ENCODE measurements around the gene KCNJ4. TPM values are rescaled to one million over a fixed set of nuclear protein-coding genes. Genes with fewer than 3 reads are reported as not detected.

The KCNJ4 gene
- not detected for total RNA-seq

GRCh38 chr22:38455076-38455529 lies at the start of gene KCNJ4:
TSS of gene KCNJ4 (minus strand) at chr22:38455199. CDS start at chr22:38428132, 27,067 bp downstream.
- Histone ChIP-seq H3K9me3 (no peaks in the 10 kb centered on the region), H3K4me1 (peaks cover 0 to 14% of the 10 kb centered on the region in 2 donors), H3K27me3 (no peaks in the 10 kb centered on the region), H3K27ac (no peak within 1 kb of the TSS), H3K4me3 (replicated peaks in 1 of 3) (peak within 1 kb of the TSS in 1 of 3 donors; percentile 30), H3K36me3 (no peaks in the 10 kb centered on the region)
- TF ChIP-seq CTCF (IDR thresholded peaks at IDR 0.05): no peak
- DNase-seq: no peak
- intact Hi-C loops (cut with DNase I): no loop called here
- no CpG with 5 or more reads among the region's 76 CpGs for WGBS, 2 donors

GRCh38 chr22:38503021-38503420 lies 48.0 kb upstream of the KCNJ4 start:
- WGBS, 2 donors: 44 to 47% methylated on average over 4 of the region's 4 CpGs
- TF ChIP-seq CTCF (IDR thresholded peaks at IDR 0.05): no peak
- TF ChIP-seq POLR2A (IDR thresholded peaks at IDR 0.05): no peak
- peaks cover 36 to 43% of the 10 kb centered on the region in 2 donors for H3K4me1 ChIP-seq
- H3K36me3 ChIP-seq: peaks cover 23 to 28% of the 10 kb centered on the region in 2 donors
- H3K27me3 ChIP-seq: no peaks in the 10 kb centered on the region
- peak overlapping the region in 1 of 3 donors; percentile 100 for H3K27ac ChIP-seq
- peak overlapping the region in 1 of 3 donors; percentile 97 for H3K4me3 ChIP-seq (replicated peaks in 1 of 3)
- intact Hi-C loops (cut with DNase I): no loop called here
- H3K9me3 ChIP-seq: no peaks in the 10 kb centered on the region
- DNase-seq: no peak

DNA sequence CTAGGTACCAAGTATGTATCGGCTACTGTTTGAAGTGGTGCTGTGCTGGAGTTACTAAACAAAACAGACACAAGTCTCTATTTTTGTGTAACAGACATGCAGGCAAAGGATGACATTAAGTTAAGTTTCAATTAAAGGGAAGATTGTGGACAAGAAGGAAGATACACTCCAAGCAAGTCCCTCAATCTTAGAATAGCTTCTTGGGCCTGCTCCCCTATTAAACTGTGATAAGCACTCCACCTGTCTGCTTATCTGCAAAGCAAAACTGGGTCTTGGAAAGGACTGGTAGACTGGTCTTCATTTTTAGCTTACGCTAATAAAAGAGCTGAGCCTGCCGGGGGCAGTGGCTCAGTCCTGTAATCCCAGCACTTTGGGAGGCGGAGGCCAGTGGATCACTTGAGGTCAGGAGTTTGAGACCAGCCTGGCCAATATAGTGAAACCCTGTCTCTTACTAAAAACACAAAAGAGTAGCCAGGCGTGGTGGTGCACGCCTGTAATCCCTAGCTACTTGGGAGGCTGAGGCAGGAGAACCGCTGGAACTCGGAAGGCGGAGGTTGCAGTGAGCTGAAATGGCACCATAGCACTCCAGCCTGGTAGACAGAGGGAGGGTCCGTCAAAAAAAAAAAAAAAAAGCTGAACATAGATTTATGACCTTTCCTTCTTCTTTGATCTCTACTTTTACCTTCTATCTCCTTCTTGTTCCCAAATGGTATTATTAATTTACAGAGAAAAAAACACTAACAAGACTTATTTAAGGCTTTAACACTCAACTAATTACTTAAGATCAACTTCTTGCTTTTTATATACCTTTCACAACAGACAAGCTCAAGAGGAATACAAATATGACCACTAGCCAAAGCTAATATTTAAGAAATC lies 47.0 kb upstream of the KCNJ4 start:
- peaks cover 28 to 33% of the 10 kb centered on the region in 2 donors for H3K4me1 ChIP-seq
- no peak overlapping the region for H3K4me3 ChIP-seq (replicated peaks in 1 of 3)
- H3K27me3 ChIP-seq: no peaks in the 10 kb centered on the region
- no peaks in the 10 kb centered on the region for H3K9me3 ChIP-seq
- DNase-seq: no peak
- intact Hi-C loops (cut with DNase I): no loop called here
- WGBS, 2 donors: 88 to 89% methylated on average over 10 of the region's 10 CpGs
- H3K36me3 ChIP-seq: peaks cover 33 to 38% of the 10 kb centered on the region in 2 donors
- H3K27ac ChIP-seq: peak overlapping the region in 1 of 3 donors; percentile 1
- no peak for TF ChIP-seq POLR2A (IDR thresholded peaks at IDR 0.05)
- no peak for TF ChIP-seq CTCF (IDR thresholded peaks at IDR 0.05)

DNA sequence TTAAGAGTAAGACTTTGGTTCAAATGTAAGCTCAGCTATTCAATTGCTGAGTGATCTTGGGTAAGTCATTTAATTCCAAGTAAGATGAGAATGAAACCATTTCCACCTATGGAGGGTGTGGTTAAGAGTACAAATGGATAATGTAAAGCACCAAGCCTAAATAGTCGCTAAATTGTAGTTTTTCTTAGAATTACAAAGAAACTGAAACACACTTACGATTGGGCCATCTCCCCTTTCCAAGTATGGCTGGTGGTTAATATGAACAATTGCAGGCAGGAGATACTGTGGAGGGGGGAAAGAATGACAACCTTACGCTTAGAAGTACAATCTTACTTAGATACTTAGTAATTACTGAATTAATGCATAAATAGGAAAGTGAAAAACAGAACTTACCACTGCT lies 42.9 kb upstream of the KCNJ4 start:
- Histone ChIP-seq H3K4me3 (replicated peaks in 1 of 3) (no peak overlapping the region), H3K36me3 (peaks cover 75 to 79% of the 10 kb centered on the region in 2 donors), H3K27me3 (no peaks in the 10 kb centered on the region), H3K9me3 (no peaks in the 10 kb centered on the region), H3K27ac (no peak overlapping the region), H3K4me1 (peaks cover 13 to 14% of the 10 kb centered on the region in 2 donors)
- no peak for DNase-seq
- intact Hi-C loops (cut with DNase I): no loop called here
- 90 to 96% methylated on average over 3 of the region's 3 CpGs for WGBS, 2 donors
- TF ChIP-seq POLR2A (IDR thresholded peaks at IDR 0.05) (no peak), CTCF (IDR thresholded peaks at IDR 0.05) (no peak)

DNA sequence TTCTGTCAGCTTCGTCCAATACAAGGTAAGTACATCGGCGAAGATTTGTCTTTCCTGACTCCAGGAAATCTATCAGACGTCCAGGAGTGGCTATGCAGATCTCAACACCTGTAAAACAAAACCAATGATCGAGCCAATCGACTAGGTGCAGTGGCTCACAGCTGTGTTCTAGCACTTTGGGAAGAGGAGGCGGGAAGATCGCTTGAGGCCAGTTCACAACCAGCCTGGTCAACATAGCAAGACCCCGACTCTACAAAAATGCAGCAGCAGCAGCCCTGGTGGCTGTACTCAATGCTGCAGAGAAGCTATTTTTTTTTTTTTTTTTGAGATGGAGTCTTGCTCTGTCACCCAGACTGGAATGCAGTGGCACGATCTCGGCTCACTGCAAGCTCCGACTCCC lies 39.9 kb upstream of the KCNJ4 start:
- WGBS, 2 donors: 91 to 94% methylated on average over 12 of the region's 12 CpGs
- no peaks in the 10 kb centered on the region for H3K27me3 ChIP-seq
- no peaks in the 10 kb centered on the region for H3K4me1 ChIP-seq
- no peak overlapping the region for H3K27ac ChIP-seq
- H3K9me3 ChIP-seq: no peaks in the 10 kb centered on the region
- intact Hi-C loops (cut with DNase I): no loop called here
- TF ChIP-seq POLR2A (IDR thresholded peaks at IDR 0.05) (no peak), CTCF (IDR thresholded peaks at IDR 0.05) (no peak)
- DNase-seq: no peak
- H3K4me3 ChIP-seq (replicated peaks in 1 of 3): no peak overlapping the region
- H3K36me3 ChIP-seq: peaks cover 97 to 99% of the 10 kb centered on the region in 2 donors

Measured in thyroid gland (tissue), 4 donors.